Endothelial cell of umbilical vein (primary cell): ENCODE measurements around the gene TPCN1.

ENCODE experiments used
- CTCF ChIP-seq, 2 donors: IDR thresholded peaks; 1 replicate in 1 of 2; 2 replicates in 1 of 2; pipeline ENCODE4 v1.5.1; 2011; ENCODE audit warnings: low read length in 2 of 2, mild to moderate bottlenecking in 2 of 2, moderate library complexity in 2 of 2, control low read depth in 1 of 2, inconsistent platforms in 1 of 2, low read depth in 1 of 2; ENCODE audit not compliant: insufficient read depth in 1 of 2; ENCODE audit errors: extremely low read depth in 1 of 2
- EZH2 ChIP-seq: IDR thresholded peaks from 2 replicates; pipeline ENCODE4 v1.6.1; 2012; ENCODE audit warnings: borderline replicate concordance, low read depth, mild to moderate bottlenecking, moderate library complexity, low read length, inconsistent platforms; ENCODE audit not compliant: severe bottlenecking
- FOS ChIP-seq: IDR thresholded peaks from 2 replicates; pipeline ENCODE4 v1.6.1; 2011; ENCODE audit warnings: mild to moderate bottlenecking, low read length, moderate library complexity, borderline replicate concordance; ENCODE audit not compliant: insufficient read depth
- GATA2 ChIP-seq: IDR thresholded peaks from 2 replicates; pipeline ENCODE4 v1.7.0; 2011; ENCODE audit warnings: low read depth, mild to moderate bottlenecking, moderate library complexity, mixed read lengths, low read length; ENCODE audit not compliant: insufficient read length, insufficient read depth
- JUN ChIP-seq: IDR thresholded peaks from 2 replicates; pipeline ENCODE4 v1.6.1; 2011; ENCODE audit warnings: borderline replicate concordance, low read depth; ENCODE audit not compliant: insufficient read length, insufficient read depth
- MAX ChIP-seq: IDR thresholded peaks from 2 replicates; pipeline ENCODE4 v1.6.1; 2011; ENCODE audit not compliant: insufficient read depth, insufficient read length
- MYC ChIP-seq: IDR thresholded peaks from one replicate; pipeline ENCODE4 v1.6.1; 2011; ENCODE audit warnings: mild to moderate bottlenecking, low read depth, low read length
- POLR2A ChIP-seq: IDR thresholded peaks from 2 replicates; pipeline ENCODE4 v1.6.1; 2012; ENCODE audit warnings: low read depth, mild to moderate bottlenecking, control low read depth, low read length
- POLR2AphosphoS5 ChIP-seq: IDR thresholded peaks from 2 replicates; pipeline ENCODE4 v1.6.1; 2012; ENCODE audit warnings: low read depth, mild to moderate bottlenecking, control low read depth, low read length, moderate library complexity; ENCODE audit not compliant: insufficient read depth

- TF ChIP-seq CTCF (IDR thresholded peaks at IDR 0.05; ENCODE audit: extremely low read depth in 1 of 2, insufficient read depth in 1 of 2, low read depth in 1 of 2, low read length in 2 of 2): no peak
- no peak for TF ChIP-seq POLR2AphosphoS5
- no peak for TF ChIP-seq JUN
- no peak for TF ChIP-seq MAX
- TF ChIP-seq POLR2A: no peak
- no peak for TF ChIP-seq FOS
- TF ChIP-seq EZH2: no peak
- TF ChIP-seq GATA2: no peak
- TF ChIP-seq MYC: no peak
Measured at GRCh38 chr12:113230315-113231234, 9.3 kb downstream of the TPCN1 start.
